NK-92 (cell line): ENCODE data around the gene TNRC6C.
"Not testable (repeated sequence)": the region's sequence is repeated elsewhere in the genome, so short reads cannot be mapped to it uniquely, and the experiment has no call there.

Experiments
- DNase-seq: peaks from one replicate; lab custom pipeline; 2025; ENCODE audit not compliant: unreplicated experiment; lab: John Stamatoyannopoulos, UW

TNRC6C gene

GRCh38 chr17:78075545-78075944 lies 117.0 kb downstream of the TNRC6C start:
- no peak for DNase-seq

GRCh38 chr17:78079253-78079652 lies 120.8 kb downstream of the TNRC6C start:
- no peak for DNase-seq

- no peak for DNase-seq
These were observed 123.0 kb downstream of the TNRC6C start for GRCh38 chr17:78081551-78081950.

- DNase-seq = not testable (repeated sequence)
These were observed 123.9 kb downstream of the TNRC6C start for GRCh38 chr17:78082355-78082872.

GRCh38 chr17:78082988-78083387 lies 124.5 kb downstream of the TNRC6C start:
- DNase-seq = no peak

GRCh38 chr17:78086740-78087139 lies 128.2 kb downstream of the TNRC6C start:
- DNase-seq = no peak

GRCh38 chr17:78088529-78088928 lies 130.0 kb downstream of the TNRC6C start:
- DNase-seq = no peak

GRCh38 chr17:78089576-78090281 lies 131.2 kb downstream of the TNRC6C start:
- DNase-seq = no peak

GRCh38 chr17:78092794-78093324 lies 134.4 kb downstream of the TNRC6C start:
- no peak for DNase-seq

GRCh38 chr17:78095035-78095434 lies 136.5 kb downstream of the TNRC6C start:
- DNase-seq = no peak

GRCh38 chr17:78096093-78096492 lies 137.6 kb downstream of the TNRC6C start:
- DNase-seq = no peak

- DNase-seq = no peak
These were observed 142.6 kb downstream of the TNRC6C start for GRCh38 chr17:78101112-78101511.

- no peak for DNase-seq
These were observed 143.0 kb downstream of the TNRC6C start for GRCh38 chr17:78101542-78101941.

GRCh38 chr17:78103311-78103710 lies 144.8 kb downstream of the TNRC6C start:
- DNase-seq = no peak

- no peak for DNase-seq
These were observed 146.0 kb downstream of the TNRC6C start for GRCh38 chr17:78104540-78104941.

GRCh38 chr17:78105101-78105500 lies 146.6 kb downstream of the TNRC6C start:
- no peak for DNase-seq

GRCh38 chr17:78105551-78105950 lies 147.0 kb downstream of the TNRC6C start:
- DNase-seq = no peak

GRCh38 chr17:78106211-78106610 lies 147.7 kb downstream of the TNRC6C start:
- no peak for DNase-seq

- DNase-seq = no peak
These were observed 149.0 kb downstream of the TNRC6C start for GRCh38 chr17:78107457-78107856.

GRCh38 chr17:78107976-78108725 lies 149.6 kb downstream of the TNRC6C start:
- no peak for DNase-seq

GRCh38 chr17:78108726-78109488 lies 150.4 kb downstream of the TNRC6C start:
- DNase-seq = no peak

- DNase-seq = no peak
These were observed 150.9 kb downstream of the TNRC6C start for GRCh38 chr17:78109489-78109761.
